ENCODE results near the gene TRIP10.

The TRIP10 gene

GRCh38 chr19:6793973-6794372 lies 54.5 kb downstream of the TRIP10 start:
- no peak for TF ChIP-seq GATA3 (IDR thresholded peaks at IDR 0.05; ENCODE audit: low read depth, low read length)
- no peak for TF ChIP-seq GATA2 (IDR thresholded peaks at IDR 0.05; ENCODE audit: low read depth, low read length)

GRCh38 chr19:6794686-6795431 lies 55.4 kb downstream of the TRIP10 start:
- no peak for TF ChIP-seq GATA2 (IDR thresholded peaks at IDR 0.05; ENCODE audit: low read depth, low read length)
- no peak for TF ChIP-seq GATA3 (IDR thresholded peaks at IDR 0.05; ENCODE audit: low read depth, low read length)

GRCh38 chr19:6796278-6796677 lies 56.8 kb downstream of the TRIP10 start:
- TF ChIP-seq GATA2 (IDR thresholded peaks at IDR 0.05; ENCODE audit: low read depth, low read length) (no peak), GATA3 (IDR thresholded peaks at IDR 0.05; ENCODE audit: low read depth, low read length) (no peak)

- no peak for TF ChIP-seq GATA3 (IDR thresholded peaks at IDR 0.05; ENCODE audit: low read depth, low read length)
- TF ChIP-seq GATA2 (IDR thresholded peaks at IDR 0.05; ENCODE audit: low read depth, low read length), result no peak
Measured at GRCh38 chr19:6797646-6798045, 58.2 kb downstream of the TRIP10 start.

- TF ChIP-seq GATA3 (IDR thresholded peaks at IDR 0.05; ENCODE audit: low read depth, low read length) (no peak), GATA2 (IDR thresholded peaks at IDR 0.05; ENCODE audit: low read depth, low read length) (no peak)
Measured at GRCh38 chr19:6800991-6801484, 61.6 kb downstream of the TRIP10 start.
